Testis (tissue), 3 donors: ENCODE data around the gene TWIST2. TPM values are rescaled to one million over a fixed set of nuclear protein-coding genes. Genes with fewer than 3 reads are reported as not detected.

ENCODE experiments used
- DNase-seq: peaks from one replicate; pipeline ENCODE4 v3.0.0-alpha.2; 2019
- H3K27ac ChIP-seq, 2 donors: fragments of 200-600 bp; sonication (generic); one replicate each; pipeline ENCODE4 v1.5.1; 2019
- H3K27me3 ChIP-seq: fragments of 200-600 bp; sonication (generic); one replicate; pipeline ENCODE4 v1.5.1; 2019
- H3K36me3 ChIP-seq: fragments of 200-600 bp; sonication (generic); one replicate; pipeline ENCODE4 v1.5.1; 2017; ENCODE audit warnings: low read depth; ENCODE audit errors: missing control alignments
- H3K4me1 ChIP-seq: fragments of 200-600 bp; sonication (generic); one replicate; pipeline ENCODE4 v1.5.1; 2019
- H3K4me3 ChIP-seq, 2 donors: fragments of 200-600 bp; sonication (generic); one replicate each; pipeline ENCODE4 v1.5.1; 2017 to 2019
- H3K9me3 ChIP-seq: fragments of 200-600 bp; sonication (generic); one replicate; pipeline ENCODE4 v1.5.1; 2017
- POLR2A ChIP-seq: fragments of 450-650 bp; IDR thresholded peaks from one replicate; pipeline ENCODE4 v1.6.1; 2017; ENCODE audit warnings: antibody characterized with exemption, mild to moderate bottlenecking, moderate library complexity
- WGBS, 2 donors: methylation state at CpG; one replicate each; pipeline ENCODE4 v1.1.5; 2018; 5-methylcytosine and 5-hydroxymethylcytosine counted together
- intact Hi-C: fragments of 100-400 bp; cut with DNase I; formaldehyde crosslinking; loops from one replicate; pipeline ENCODE4 v1.15.1; 2023; ENCODE audit warnings: low total_unique reads
- polyA plus RNA-seq: library from polyadenylated mRNA; stranded (reverse); fragments of 350-450 nt; fragmentation: Illumina TruSeq; extraction: RNeasy Lipid Tissue Mini Kit (QIAGEN cat#74804); gene quantifications from one replicate; pipeline ENCODE4 v1.2.3, GENCODE V29; 2014; ENCODE audit warnings: low read depth, low replicate concordance; ENCODE audit not compliant: insufficient read depth
- total RNA-seq, 2 donors: library from RNA; depleted of rRNA; stranded (reverse); fragments of >200 nt; gene quantifications; one replicate each; pipeline ENCODE4 v1.2.3, GENCODE V29; 2016
- TF ChIP-seq, protein P1 (sequence below), 3 experiments: fragments of 450-650 bp in 2 of 3; fragments of 200-600 bp in 1 of 3; sonication (generic) in 1 of 3; IDR thresholded peaks; one replicate each; pipeline ENCODE4 v1.5.1; 2016 to 2019; ENCODE audit warnings: antibody characterized with exemption in 3 of 3, mild to moderate bottlenecking in 2 of 3, moderate library complexity in 1 of 3

Gene TWIST2
- total and polyA plus RNA-seq, 3 donors from 2014 or later = 5.0 to 11.3 (median 10.3) TPM

DNA sequence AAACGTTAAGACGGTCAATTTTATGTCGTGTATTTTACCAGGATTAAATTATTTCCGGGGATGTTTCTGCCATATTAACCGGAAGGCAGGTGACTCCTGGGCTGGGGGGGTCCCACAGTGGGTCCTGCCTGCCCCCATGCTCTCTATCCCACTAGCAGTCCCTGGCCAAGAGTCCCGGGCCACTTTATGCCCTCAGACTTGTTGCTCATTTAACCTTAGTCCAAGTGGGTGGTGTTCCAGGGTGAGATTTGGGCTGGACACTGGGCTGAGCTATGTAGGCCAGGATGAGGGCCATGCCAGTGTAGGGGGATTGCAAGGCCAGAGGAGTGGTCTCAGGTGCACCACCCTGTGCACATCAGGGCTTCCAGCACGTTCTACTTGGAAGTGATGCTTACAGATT is 24.1 kb downstream of the TWIST2 start:
- Histone ChIP-seq H3K4me1 (peaks cover 9% of the 10 kb centered on the region), H3K9me3 (no peaks in the 10 kb centered on the region), H3K36me3 (no peaks in the 10 kb centered on the region), H3K27ac (no peak overlapping the region), H3K4me3 (no peak overlapping the region), H3K27me3 (no peaks in the 10 kb centered on the region)
- no peak for TF ChIP-seq POLR2A
- TF ChIP-seq, protein P1, sequence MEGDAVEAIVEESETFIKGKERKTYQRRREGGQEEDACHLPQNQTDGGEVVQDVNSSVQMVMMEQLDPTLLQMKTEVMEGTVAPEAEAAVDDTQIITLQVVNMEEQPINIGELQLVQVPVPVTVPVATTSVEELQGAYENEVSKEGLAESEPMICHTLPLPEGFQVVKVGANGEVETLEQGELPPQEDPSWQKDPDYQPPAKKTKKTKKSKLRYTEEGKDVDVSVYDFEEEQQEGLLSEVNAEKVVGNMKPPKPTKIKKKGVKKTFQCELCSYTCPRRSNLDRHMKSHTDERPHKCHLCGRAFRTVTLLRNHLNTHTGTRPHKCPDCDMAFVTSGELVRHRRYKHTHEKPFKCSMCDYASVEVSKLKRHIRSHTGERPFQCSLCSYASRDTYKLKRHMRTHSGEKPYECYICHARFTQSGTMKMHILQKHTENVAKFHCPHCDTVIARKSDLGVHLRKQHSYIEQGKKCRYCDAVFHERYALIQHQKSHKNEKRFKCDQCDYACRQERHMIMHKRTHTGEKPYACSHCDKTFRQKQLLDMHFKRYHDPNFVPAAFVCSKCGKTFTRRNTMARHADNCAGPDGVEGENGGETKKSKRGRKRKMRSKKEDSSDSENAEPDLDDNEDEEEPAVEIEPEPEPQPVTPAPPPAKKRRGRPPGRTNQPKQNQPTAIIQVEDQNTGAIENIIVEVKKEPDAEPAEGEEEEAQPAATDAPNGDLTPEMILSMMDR (IDR thresholded peaks at IDR 0.05) = no peak
- intact Hi-C loops = no loop called here
- no peak for DNase-seq
- WGBS, 2 donors = 92 to 93% methylated on average over 7 of the region's 7 CpGs

DNA sequence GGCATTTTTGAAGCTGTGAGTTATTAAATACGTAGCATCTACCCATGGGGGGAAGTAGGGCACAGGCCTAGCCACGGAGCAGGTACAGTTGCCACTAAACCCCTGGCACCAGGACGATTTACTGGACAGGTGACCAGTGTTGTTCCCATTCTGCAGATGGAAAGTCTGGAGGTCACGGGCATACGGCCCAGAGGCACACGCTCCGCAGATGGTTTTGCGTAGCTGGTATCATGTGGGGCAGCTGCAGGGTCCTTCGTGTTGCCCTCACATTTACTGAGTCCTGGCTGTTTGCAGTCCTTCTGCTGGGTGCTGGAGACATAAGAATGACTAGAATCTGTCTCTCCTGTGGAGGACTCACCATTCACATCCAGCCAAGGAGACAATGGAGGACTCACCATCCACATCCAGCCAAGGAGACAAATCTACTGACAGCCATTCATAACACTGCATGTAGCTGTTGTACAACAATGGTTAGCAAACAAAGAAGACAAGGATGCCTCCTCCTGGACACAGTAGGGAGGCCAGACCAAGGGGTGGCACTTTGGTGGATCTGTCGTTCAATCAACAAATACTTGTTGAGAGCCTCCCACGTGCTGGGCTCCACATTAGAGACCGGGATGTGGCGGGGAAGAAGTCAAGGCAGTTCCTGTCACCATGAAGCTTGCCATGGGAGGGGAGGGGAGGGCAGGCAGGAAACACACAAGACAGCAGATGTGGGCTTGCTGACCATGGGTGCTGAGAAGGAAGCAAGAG is 24.9 kb downstream of the TWIST2 start:
- no peak for TF ChIP-seq POLR2A
- TF ChIP-seq, protein P1 (IDR thresholded peaks at IDR 0.05) = no peak
- Histone ChIP-seq H3K4me3 (no peak overlapping the region), H3K4me1 (peaks cover 9% of the 10 kb centered on the region), H3K27ac (no peak overlapping the region), H3K27me3 (no peaks in the 10 kb centered on the region), H3K36me3 (no peaks in the 10 kb centered on the region), H3K9me3 (no peaks in the 10 kb centered on the region)
- intact Hi-C loops = no loop called here
- whole genome bisulfite sequencing, 2 donors = 89 to 90% methylated on average over 7 to 13 of the region's 13 CpGs
- DNase-seq = no peak

DNA sequence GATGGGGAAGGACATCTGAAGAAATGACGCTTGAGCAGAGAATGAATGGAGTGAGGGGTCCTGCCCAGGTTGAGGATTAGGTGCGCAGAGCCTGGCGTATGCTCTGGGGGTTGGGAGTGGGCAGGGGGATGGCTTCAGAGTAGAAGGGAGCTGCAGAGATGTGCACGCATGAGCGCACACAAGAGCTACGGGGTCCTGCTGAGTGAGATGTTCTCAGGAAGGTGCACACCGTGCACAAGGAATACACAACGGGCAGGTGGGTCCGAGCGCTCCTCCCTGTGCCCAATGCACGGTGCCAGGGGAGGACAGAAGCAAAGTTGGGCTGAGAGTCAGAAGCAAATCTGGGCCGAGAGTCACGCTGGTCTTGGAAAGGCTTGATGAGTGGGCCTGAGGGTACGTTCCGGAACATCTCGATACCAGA is 25.5 kb downstream of the TWIST2 start:
- 81 to 82% methylated on average over 16 of the region's 16 CpGs for WGBS, 2 donors
- DNase-seq = no peak

GRCh38 chr2:238873841-238874240 is 26.0 kb downstream of the TWIST2 start:
- Histone ChIP-seq H3K27me3 (no peaks in the 10 kb centered on the region), H3K4me3 (no peak overlapping the region), H3K36me3 (no peaks in the 10 kb centered on the region), H3K4me1 (peaks cover under 1% of the 10 kb centered on the region), H3K9me3 (no peaks in the 10 kb centered on the region), H3K27ac (no peak overlapping the region)
- intact Hi-C loops = no loop called here
- no peak for DNase-seq
- TF ChIP-seq, protein P1 (IDR thresholded peaks at IDR 0.05) = no peak
- TF ChIP-seq POLR2A = no peak
- 76 to 90% methylated on average over 5 to 6 of the region's 6 CpGs for WGBS, 2 donors

More for the DNA sequence above, 25.5 kb downstream of the TWIST2 start:
- H3K36me3 ChIP-seq = no peaks in the 10 kb centered on the region
- intact Hi-C loops = no loop called here
- no peak overlapping the region for H3K27ac ChIP-seq
- TF ChIP-seq POLR2A = no peak
- TF ChIP-seq, protein P1 (IDR thresholded peaks at IDR 0.05) = no peak
- no peak overlapping the region for H3K4me3 ChIP-seq
- peaks cover 5% of the 10 kb centered on the region for H3K4me1 ChIP-seq
- H3K27me3 ChIP-seq = no peaks in the 10 kb centered on the region
- no peaks in the 10 kb centered on the region for H3K9me3 ChIP-seq
